K562 (cell line): Measurements from ENCODE around the gene TECPR2. TPM values are rescaled to one million over a fixed set of nuclear protein-coding genes. Genes with fewer than 3 reads are reported as not detected.

Experiments used
- ATAC-seq: fragments of 200-7000 bp; cut with Tn5 transposase; 3 replicates; pipeline ENCODE4 v1.9.1; 2020; ENCODE audit warnings: moderate library complexity
- BruUV-seq: library from RNA; stranded (reverse); fragments of 400-500 nt; replicated peaks from 2 replicates; lab custom pipeline; 2021; lab: Mats Ljungman, UMichigan
- CTCF ChIA-PET: fragments of 300-600 bp; formaldehyde crosslinking; extraction: SDS; loops from one replicate; lab custom pipeline; 2021; ENCODE audit warnings: low intra/inter-chr PET ratio; lab: Yijun Ruan, JAX
- POLR2A ChIA-PET: fragments of 300-600, 350-650 bp; sonication (Branson Sonifier 250); formaldehyde crosslinking; extraction: SDS; loops from one replicate; lab custom pipeline; 2021; ENCODE audit warnings: antibody characterized with exemption, inconsistent platforms; lab: Yijun Ruan, JAX
- DNase-seq, 4 experiments: peaks; one replicate each; pipeline versions ENCODE4 v3.0.0 to v3.0.0-alpha.2; 2011 to 2018; ENCODE audit warnings: low spot score in 3 of 4, mixed read lengths in 3 of 4; ENCODE audit errors: extremely low read depth in 1 of 4
- FAIRE-seq: peaks from 2 replicates; lab custom pipeline; 2011; peaks lifted over from hg19 to GRCh38; lab: Jason Lieb, UNC
- H2AFZ ChIP-seq: 2 replicates; pipeline ENCODE4 v1.6.0; 2011; ENCODE audit warnings: low read depth, low read length, control low read depth, inconsistent platforms
- H3K27ac ChIP-seq: fragments of 200-600 bp; 3 replicates; pipeline ENCODE4 v1.8.0; 2011; ENCODE audit warnings: low read depth, mild to moderate bottlenecking, control low read depth, inconsistent platforms, low read length, moderate library complexity, mixed read lengths; ENCODE audit errors: extremely low read depth
- H3K27me3 ChIP-seq, 2 experiments: fragments of 300-600 bp in 1 of 2; 2 replicates in 1 of 2; 3 replicates in 1 of 2; pipeline versions ENCODE4 v1.6.0 to v1.8.0; 2011; ENCODE audit warnings: inconsistent platforms in 2 of 2, low read length in 2 of 2, mild to moderate bottlenecking in 1 of 2, mixed read lengths in 1 of 2, moderate library complexity in 1 of 2; ENCODE audit not compliant: control insufficient read depth in 2 of 2, insufficient read depth in 2 of 2
- H3K36me3 ChIP-seq: fragments of 300-600 bp; 3 replicates; pipeline ENCODE4 v1.8.0; 2011; ENCODE audit warnings: mild to moderate bottlenecking, low read length, inconsistent platforms; ENCODE audit not compliant: control insufficient read depth, insufficient read depth
- H3K4me1 ChIP-seq, 2 experiments: fragments of 200-600 bp in 1 of 2; replicated peaks in 1 of 2; 2 replicates in 1 of 2; 3 replicates in 1 of 2; pipeline versions ENCODE4 v1.5.1 to v1.8.0; 2011; ENCODE audit warnings: inconsistent platforms in 2 of 2, low read length in 2 of 2, mild to moderate bottlenecking in 1 of 2, mixed read lengths in 1 of 2, moderate library complexity in 1 of 2; ENCODE audit not compliant: control insufficient read depth in 2 of 2, insufficient read depth in 2 of 2
- H3K4me2 ChIP-seq: 2 replicates; pipeline ENCODE4 v1.6.1; 2011; ENCODE audit warnings: low read length, control low read depth, inconsistent platforms, mixed read lengths; ENCODE audit not compliant: insufficient read depth
- H3K4me3 ChIP-seq: fragments of 200-600 bp; sonication (generic), shearing (Covaris generic); 2 replicates; pipeline ENCODE4 v1.5.1; 2016; ENCODE audit warnings: control low read depth, inconsistent platforms
- H3K79me2 ChIP-seq: fragments of 200-600 bp; 3 replicates; pipeline ENCODE4 v1.8.0; 2011; ENCODE audit warnings: low read length, inconsistent platforms; ENCODE audit not compliant: control insufficient read depth, insufficient read depth
- H3K9ac ChIP-seq, 2 experiments: 2 replicates each; pipeline versions ENCODE4 v1.6.0 to v1.6.1; 2011; ENCODE audit warnings: low read depth in 2 of 2, low read length in 2 of 2, control low read depth in 1 of 2, inconsistent platforms in 1 of 2, mild to moderate bottlenecking in 1 of 2, mixed read lengths in 1 of 2; ENCODE audit not compliant: insufficient read depth in 1 of 2
- H3K9me1 ChIP-seq: one replicate; pipeline ENCODE4 v1.6.0; 2011; ENCODE audit warnings: inconsistent platforms, mild to moderate bottlenecking, low read length, moderate library complexity; ENCODE audit not compliant: control insufficient read depth, insufficient read depth
- H3K9me3 ChIP-seq: replicated peaks from 2 replicates; pipeline ENCODE4 v1.5.1; 2011; ENCODE audit warnings: low read depth, low read length, inconsistent platforms; ENCODE audit not compliant: control insufficient read depth, insufficient read depth
- H4K20me1 ChIP-seq: replicated peaks from 2 replicates; pipeline ENCODE4 v1.6.1; 2011; ENCODE audit warnings: low read length, inconsistent platforms, mixed read lengths; ENCODE audit not compliant: control insufficient read depth, insufficient read depth
- ARHGAP35 ChIP-seq: fragments of 450-650 bp; IDR thresholded peaks from 2 replicates; pipeline ENCODE4 v1.6.1; 2018; ENCODE audit not compliant: partially characterized antibody
- ARID1B ChIP-seq: fragments of 450-650 bp; IDR thresholded peaks from 2 replicates; pipeline ENCODE4 v1.6.1; 2016; ENCODE audit warnings: antibody characterized with exemption, mild to moderate bottlenecking, inconsistent platforms
- CCAR2 ChIP-seq: fragments of 200-400 bp; formaldehyde crosslinking; IDR thresholded peaks from 2 replicates; pipeline ENCODE4 v1.6.1; 2017; ENCODE audit warnings: mild to moderate bottlenecking, low read depth, low read length
- DEAF1 ChIP-seq: fragments of 450-650 bp; formaldehyde crosslinking; IDR thresholded peaks from 2 replicates; pipeline ENCODE4 v1.4.0; 2020; ENCODE audit warnings: mild to moderate bottlenecking, moderate library complexity
- ELF1 ChIP-seq: fragments of 200-800 bp; sonication (Bioruptor generic); IDR thresholded peaks from 2 replicates; pipeline ENCODE4 v1.6.1; 2016; ENCODE audit warnings: missing genetic modification characterization, missing compliant biosample characterization
- FOXO4 ChIP-seq: fragments of 450-650 bp; formaldehyde crosslinking; IDR thresholded peaks from 2 replicates; pipeline ENCODE4 v1.4.0; 2020; ENCODE audit warnings: mild to moderate bottlenecking, moderate library complexity
- POLR2G ChIP-seq: fragments of 200-400 bp; formaldehyde crosslinking; IDR thresholded peaks from 2 replicates; pipeline ENCODE4 v1.6.1; 2017; ENCODE audit warnings: low read depth, mild to moderate bottlenecking, antibody characterized with exemption, low read length, moderate library complexity
- TEAD4 ChIP-seq, 2 experiments: sonication (generic) in 1 of 2; formaldehyde crosslinking in 1 of 2; IDR thresholded peaks; 2 replicates each; pipeline versions ENCODE4 v1.6.1 to v1.8.0; 2012 to 2022; ENCODE audit warnings: borderline replicate concordance in 1 of 2, inconsistent platforms in 1 of 2, low read length in 1 of 2, mild to moderate bottlenecking in 1 of 2, missing genetic modification reagents in 1 of 2
- WHSC1 ChIP-seq: IDR thresholded peaks from one replicate; pipeline ENCODE4 v1.6.1; 2012; ENCODE audit warnings: low read length, control low read depth, inconsistent platforms
- ZC3H4 ChIP-seq: sonication (generic); formaldehyde crosslinking; IDR thresholded peaks from 2 replicates; pipeline ENCODE4 v1.9.0; 2021; ENCODE audit warnings: missing genetic modification reagents, borderline replicate concordance
- WGBS: fragments of 100-300 bp; shearing (Covaris generic); methylation state at CpG from one replicate; pipeline ENCODE4 v1.1.6; 2016; ENCODE audit warnings: low coverage, mixed read lengths; ENCODE audit not compliant: insufficient coverage; ENCODE audit errors: missing lambda C conversion rate; 5-methylcytosine and 5-hydroxymethylcytosine counted together
- in situ Hi-C: fragments of 300-500 bp; cut with MboI; formaldehyde crosslinking; loops from 4 replicates; pipeline ENCODE4 v1.15.0; 2018; ENCODE audit warnings: inconsistent platforms, mixed read lengths
- intact Hi-C: fragments of 100-400 bp; cut with micrococcal nuclease; formaldehyde crosslinking; loops from 2 replicates; pipeline ENCODE4 v1.14.2; 2022
- polyA plus RNA-seq, 8 experiments: library from polyadenylated mRNA; depleted of rRNA in 4 of 8; stranded (reverse) in 5 of 8; unstranded in 3 of 8; fragments of >200 nt; fragmentation: Nextera tagmentation in 2 of 8; fragmentation: Illumina TruSeq in 1 of 8; extraction: Ambion mirVana in 2 of 8; extraction: Trizol in 1 of 8; gene quantifications; 2 replicates each; pipeline versions ENCODE4 v1.2.1 to v1.2.3, GENCODE V29; 2011 to 2014; ENCODE audit warnings: inconsistent platforms in 1 of 8, missing spikeins in 1 of 8
- total RNA-seq, 7 experiments: library from RNA; depleted of rRNA in 6 of 7; stranded (reverse); fragments of >200 nt in 6 of 7; fragmentation: Illumina TruSeq in 2 of 7; extraction: Trizol in 2 of 7; gene quantifications; 2 replicates each; pipeline versions ENCODE4 v1.2.1 to v1.2.3, GENCODE V29; 2011 to 2021; ENCODE audit warnings: low replicate concordance in 1 of 7

Gene TECPR2
- total and polyA plus RNA-seq, 9 of the 15 experiments (the other 6 are each of a cell fraction or from before 2014, with no cell fraction given), result 0.04 to 3.0 (median 0.83) TPM

GRCh38 chr14:102505775-102506625 lies 143.3 kb downstream of the TECPR2 start:
- ATAC-seq, result no peak
- Histone ChIP-seq H3K4me3 (no peak overlapping the region), H3K9ac (no peak overlapping the region), H3K4me1 (peaks cover 25 to 73% of the 10 kb centered on the region in 2 experiments), H3K27ac (no peak overlapping the region), H3K27me3 (no peaks in the 10 kb centered on the region), H3K36me3 (peaks cover 20% of the 10 kb centered on the region; the same call in 2 of the 3 replicates), H3K9me1 (no peaks in the 10 kb centered on the region), H3K4me2 (no peak overlapping the region), H3K79me2 (peaks cover 15% of the 10 kb centered on the region; the same call in 2 of the 3 replicates), H4K20me1 (peaks cover 4% of the 10 kb centered on the region; the same call in 1 of the 2 replicates), H3K9me3 (no peaks in the 10 kb centered on the region), H2AFZ (no peak overlapping the region)
- BruUV-seq, result TSS peak; percentile 22
- FAIRE-seq, result no peak
- in situ Hi-C loops, result loop anchor here (25.0 kb wide), 1 partner anchor 406 kb away; the partner anchor contains the start of gene AMN
- ChIA-PET CTCF (no interaction called here), POLR2A (interaction anchor here (0.7 kb wide), 1 partner anchor 279 kb away, joined by 3 read pairs; no protein-coding TSS in a partner anchor)
- 92% methylated on average over 7 of the region's 19 CpGs for WGBS
- no peak for DNase-seq
- TF ChIP-seq POLR2G (peak; percentile 5), CCAR2 (no peak)
- intact Hi-C loops, result loop anchor here (10.0 kb wide), 1 partner anchor 541 kb away; the partner anchor contains the start of gene DYNC1H1

- ATAC-seq (no peak), FAIRE-seq (no peak), DNase-seq (no peak)
- in situ Hi-C loops, result loop anchor here (25.0 kb wide), 1 partner anchor 406 kb away; the partner anchor contains the start of gene AMN
- Histone ChIP-seq H3K36me3 (peaks cover 20% of the 10 kb centered on the region; the same call in 2 of the 3 replicates), H3K9me3 (no peaks in the 10 kb centered on the region), H3K79me2 (peaks cover 15% of the 10 kb centered on the region; the same call in 2 of the 3 replicates), H3K4me3 (no peak overlapping the region), H3K9ac (no peak overlapping the region), H3K4me1 (peaks cover 28 to 77% of the 10 kb centered on the region in 2 experiments), H2AFZ (no peak overlapping the region), H3K9me1 (no peaks in the 10 kb centered on the region), H3K27me3 (no peaks in the 10 kb centered on the region), H4K20me1 (peaks cover 4% of the 10 kb centered on the region; the same call in 1 of the 2 replicates), H3K4me2 (no peak overlapping the region), H3K27ac (no peak overlapping the region)
- intact Hi-C loops, result loop anchor here (10.0 kb wide), 1 partner anchor 542 kb away; the partner anchor contains the start of gene DYNC1H1
- BruUV-seq, result no TSS peak
- ChIA-PET POLR2A (interaction anchor here (0.7 kb wide), 1 partner anchor 279 kb away, joined by 3 read pairs; no protein-coding TSS in a partner anchor), CTCF (no interaction called here)
- WGBS, result 96% methylated on average over 11 of the region's 11 CpGs
- TF ChIP-seq DEAF1 (CRISPR knock-in tag), result no peak
- no peak for TF ChIP-seq TEAD4 (IDR thresholded peaks at IDR 0.05; ENCODE audit: low read length)
- TF ChIP-seq TEAD4 (CRISPR knock-in tag; IDR thresholded peaks at IDR 0.05; ENCODE audit: borderline replicate concordance), result no peak
- no peak for TF ChIP-seq FOXO4
- no peak for TF ChIP-seq ELF1 (tag)
- no peak for TF ChIP-seq ZC3H4 (CRISPR knock-in tag)
- no peak for TF ChIP-seq ARHGAP35
- no peak for TF ChIP-seq WHSC1
- TF ChIP-seq ARID1B, result no peak
Observed at GRCh38 chr14:102506626-102506925, 143.8 kb downstream of the TECPR2 start.
